MCF 10A (cell line): ENCODE measurements around the gene ANKMY1. TPM values are rescaled to one million over a fixed set of nuclear protein-coding genes. Genes with fewer than 3 reads are reported as not detected.

ENCODE experiments used
- BruUV-seq: library from RNA; stranded (reverse); fragments of 400-500 nt; replicated peaks from 2 replicates; lab custom pipeline; 2021; lab: Mats Ljungman, UMichigan
- CTCF ChIA-PET: fragments of 300-600 bp; sonication (Branson Sonifier 250); formaldehyde crosslinking; extraction: SDS; loops from one replicate; lab custom pipeline; 2021; ENCODE audit warnings: antibody characterized with exemption, inconsistent platforms; lab: Yijun Ruan, JAX
- POLR2A ChIA-PET: fragments of 300-600, 350-650 bp; sonication (Branson Sonifier 250); formaldehyde crosslinking; extraction: SDS; loops from one replicate; lab custom pipeline; 2020; ENCODE audit warnings: antibody characterized with exemption, inconsistent platforms; lab: Yijun Ruan, JAX
- DNase-seq: peaks from one replicate; pipeline ENCODE4 v3.0.0-alpha.2; 2018; ENCODE audit not compliant: unreplicated experiment
- H3K27ac Mint-ChIP-seq: one replicate; pipeline ENCODE4 v1.8.0; 2022; ENCODE audit warnings: mild to moderate bottlenecking, low read depth, mixed read lengths; ENCODE audit not compliant: unreplicated experiment
- H3K27me3 Mint-ChIP-seq: one replicate; pipeline ENCODE4 v1.8.0; 2022; ENCODE audit warnings: mixed read lengths; ENCODE audit not compliant: insufficient read depth, unreplicated experiment
- H3K36me3 Mint-ChIP-seq: one replicate; pipeline ENCODE4 v1.8.0; 2022; ENCODE audit warnings: mild to moderate bottlenecking, moderate library complexity, mixed read lengths; ENCODE audit not compliant: insufficient read depth, unreplicated experiment
- H3K4me1 Mint-ChIP-seq: one replicate; pipeline ENCODE4 v1.8.0; 2022; ENCODE audit warnings: mixed read lengths; ENCODE audit not compliant: insufficient read depth, unreplicated experiment
- H3K4me3 Mint-ChIP-seq: one replicate; pipeline ENCODE4 v1.8.0; 2022; ENCODE audit warnings: mild to moderate bottlenecking, moderate library complexity, mixed read lengths; ENCODE audit not compliant: unreplicated experiment
- H3K9me3 Mint-ChIP-seq: one replicate; pipeline ENCODE4 v1.8.0; 2022; ENCODE audit warnings: mixed read lengths; ENCODE audit not compliant: unreplicated experiment
- CTCF ChIP-seq: fragments of 200-600 bp; IDR thresholded peaks from one replicate; pipeline ENCODE4 v1.8.0; 2022; ENCODE audit warnings: antibody characterized with exemption, mild to moderate bottlenecking; ENCODE audit not compliant: unreplicated experiment
- intact Hi-C: fragments of 100-400 bp; cut with micrococcal nuclease; formaldehyde crosslinking; loops from 2 replicates; pipeline ENCODE4 v1.14.1; 2022
- total RNA-seq: library from RNA; stranded (reverse); gene quantifications from 2 replicates; pipeline ENCODE4 v1.2.3, GENCODE V29; 2022

ANKMY1 gene
- total RNA-seq, 1 experiment from 2014 or later, result 22.2 TPM

GRCh38 chr2:240588006-240588655 lies 30.3 kb upstream of the ANKMY1 start:
- no peaks in the 10 kb centered on the region for H3K9me3 Mint-ChIP-seq
- POLR2A ChIA-PET, result interaction anchor here (1.1 to 8.0 kb wide), 4 partner anchors 8 to 513 kb away, joined by 3 to 275 read pairs (median 8); partner anchors contain the start of genes ANKMY1, DUSP28 and MTERF4
- H3K27ac Mint-ChIP-seq, result peak overlapping the region; percentile 49

DNA sequence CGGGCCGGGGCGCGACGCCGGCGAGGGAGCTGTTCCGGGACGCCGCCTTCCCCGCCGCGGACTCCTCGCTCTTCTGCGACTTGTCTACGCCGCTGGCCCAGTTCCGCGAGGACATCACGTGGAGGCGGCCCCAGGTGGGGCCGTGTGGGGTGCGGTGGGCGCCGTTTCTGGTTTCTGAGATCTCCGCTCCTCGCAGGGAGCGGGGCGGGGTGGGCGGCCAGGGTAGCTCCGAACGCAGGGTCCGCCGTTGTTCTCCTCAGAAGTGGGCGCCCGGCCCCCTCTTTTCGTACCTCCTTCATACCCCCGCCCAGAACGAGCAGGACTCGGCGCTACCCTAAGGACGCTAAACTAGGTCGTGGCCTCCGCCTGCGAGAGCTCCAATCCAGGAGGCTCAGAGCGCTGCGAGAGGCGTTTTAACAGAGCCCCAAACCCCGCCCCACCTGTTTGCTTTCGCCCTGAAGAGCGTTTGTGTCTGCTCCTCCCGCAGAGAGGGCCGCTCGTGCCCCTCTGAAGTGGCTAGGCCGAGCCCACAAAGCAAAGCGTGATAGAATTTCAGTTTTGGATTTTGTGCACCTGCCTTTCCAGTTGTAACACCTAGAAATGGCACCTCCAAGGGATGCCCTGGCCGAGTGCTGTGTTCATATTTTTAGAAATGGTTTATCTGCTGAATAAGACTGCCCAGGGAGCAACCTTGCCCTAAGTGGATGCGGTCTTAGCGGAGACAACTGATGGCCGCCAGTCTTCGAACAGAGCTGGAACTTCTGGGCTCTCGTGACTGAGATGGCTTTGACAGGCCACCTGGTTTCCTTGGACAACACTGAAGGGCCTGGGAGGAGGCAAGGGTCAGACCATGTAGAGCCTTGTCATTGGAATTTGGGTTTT lies 29.4 kb upstream of the ANKMY1 start:
- H3K9me3 Mint-ChIP-seq, result no peaks in the 10 kb centered on the region
- TF ChIP-seq CTCF, result no peak
- no peaks in the 10 kb centered on the region for H3K27me3 Mint-ChIP-seq
- POLR2A ChIA-PET, result interaction anchor here (0.6 to 8.0 kb wide), 15 partner anchors 9 to 1099 kb away, joined by 3 to 275 read pairs (median 5); partner anchors contain the start of genes ANKMY1, DTYMK, DUSP28 and HDLBP
- H3K27ac Mint-ChIP-seq, result peak overlapping the region; percentile 49
- peaks cover 28% of the 10 kb centered on the region for H3K4me1 Mint-ChIP-seq
- TSS peak; percentile 42 for BruUV-seq
- intact Hi-C loops, result loop anchor here (2.0 kb wide), 1 partner anchor 20 kb away; no protein-coding TSS in a partner anchor
- peak; percentile 39 for DNase-seq
- peak overlapping the region; percentile 87 for H3K4me3 Mint-ChIP-seq
- H3K36me3 Mint-ChIP-seq, result peaks cover 11% of the 10 kb centered on the region
- CTCF ChIA-PET, result interaction anchor here (0.7 to 4.3 kb wide), 7 partner anchors 11 to 73 kb away, joined by 3 to 28 read pairs (median 3); no protein-coding TSS in a partner anchor

More at GRCh38 chr2:240588006-240588655, 30.3 kb upstream of the ANKMY1 start:
- CTCF ChIA-PET, result interaction anchor here (0.7 to 4.3 kb wide), 7 partner anchors 12 to 129 kb away, joined by 3 to 28 read pairs (median 3); no protein-coding TSS in a partner anchor
- TF ChIP-seq CTCF, result no peak
- no TSS peak for BruUV-seq
- intact Hi-C loops, result no loop called here
- H3K36me3 Mint-ChIP-seq, result peaks cover 11% of the 10 kb centered on the region
- peaks cover 21% of the 10 kb centered on the region for H3K4me1 Mint-ChIP-seq
- peak overlapping the region; percentile 87 for H3K4me3 Mint-ChIP-seq
- no peaks in the 10 kb centered on the region for H3K27me3 Mint-ChIP-seq
- DNase-seq, result no peak

GRCh38 chr2:240586198-240586918 lies 28.6 kb upstream of the ANKMY1 start, which contains the start of gene CAPN10:
Gene CAPN10, plus strand, starts transcription at chr2:240586734. Its CDS starts 178 bp downstream, at chr2:240586912.
- no peak for TF ChIP-seq CTCF
- peak within 1 kb of the TSS; percentile 87 for H3K4me3 Mint-ChIP-seq
- DNase-seq, result peak; percentile 96
- peaks cover 35% of the 10 kb centered on the region for H3K4me1 Mint-ChIP-seq
- no peaks in the 10 kb centered on the region for H3K9me3 Mint-ChIP-seq
- peak within 1 kb of the TSS; percentile 94 for H3K27ac Mint-ChIP-seq
- no peaks in the 10 kb centered on the region for H3K27me3 Mint-ChIP-seq
- intact Hi-C loops, result loop anchor here (2.0 kb wide), 1 partner anchor 20 kb away; no protein-coding TSS in a partner anchor
- BruUV-seq, result no TSS peak
- peaks cover 6% of the 10 kb centered on the region for H3K36me3 Mint-ChIP-seq
- ChIA-PET CTCF (interaction anchor here (0.6 to 4.3 kb wide), 5 partner anchors 19 to 260 kb away, joined by 3 to 28 read pairs (median 3); no protein-coding TSS in a partner anchor), POLR2A (interaction anchor here (0.6 to 8.0 kb wide), 19 partner anchors 9 to 1308 kb away, joined by 3 to 275 read pairs (median 4); partner anchors contain the start of genes ANKMY1, DTYMK, DUSP28 and HDLBP)
